ENCODE measurements around the gene LSM2.
"Not testable (repeated sequence)": the region's sequence is repeated elsewhere in the genome, so short reads cannot be mapped to it uniquely, and the experiment has no call there.

The LSM2 gene

GRCh38 chr6:31836047-31836473 lies 29.3 kb upstream of the LSM2 start:
- Mint-ChIP-seq H3K4me3 (peak overlapping the region; percentile 98), H3K4me1 (peaks cover 62% of the 10 kb centered on the region), H3K36me3 (peaks cover 50% of the 10 kb centered on the region), H3K27ac (peak overlapping the region; percentile 94), H3K9me3 (no peaks in the 10 kb centered on the region), H3K27me3 (no peaks in the 10 kb centered on the region)
- CTCF ChIA-PET: interaction anchor here (1.2 to 1.6 kb wide), 2 partner anchors 9 to 27 kb away, joined by 3 to 4 read pairs; partner anchors contain the start of genes HSPA1B and NEU1
- no peak for DNase-seq

- CTCF ChIA-PET: interaction anchor here (0.6 to 1.6 kb wide), 3 partner anchors 28 to 1132 kb away, joined by 3 to 4 read pairs (median 3); partner anchors contain the start of gene NEU1
- peaks cover 44% of the 10 kb centered on the region for H3K36me3 Mint-ChIP-seq
- H3K4me1 Mint-ChIP-seq: peaks cover 64% of the 10 kb centered on the region
These were observed 27.8 kb upstream of the LSM2 start for GRCh38 chr6:31834367-31835250.

GRCh38 chr6:31831350-31832215 lies 24.8 kb upstream of the LSM2 start:
- peaks cover 44% of the 10 kb centered on the region for H3K4me1 Mint-ChIP-seq
- no peak for DNase-seq
- peak overlapping the region; percentile 93 for H3K27ac Mint-ChIP-seq
- H3K9me3 Mint-ChIP-seq: no peaks in the 10 kb centered on the region
- peak overlapping the region; percentile 98 for H3K4me3 Mint-ChIP-seq
- CTCF ChIA-PET: interaction anchor here (0.7 to 2.4 kb wide), 9 partner anchors 26 to 234 kb away, joined by 3 to 13 read pairs (median 4); partner anchors contain the start of genes DDAH2 and NEU1
- no peaks in the 10 kb centered on the region for H3K27me3 Mint-ChIP-seq
- peaks cover 24% of the 10 kb centered on the region for H3K36me3 Mint-ChIP-seq

More at GRCh38 chr6:31834367-31835250, 27.8 kb upstream of the LSM2 start:
- peak overlapping the region; percentile 94 for H3K27ac Mint-ChIP-seq
- peak overlapping the region; percentile 98 for H3K4me3 Mint-ChIP-seq
- no peaks in the 10 kb centered on the region for H3K27me3 Mint-ChIP-seq
- peak; percentile 85 for DNase-seq
- no peaks in the 10 kb centered on the region for H3K9me3 Mint-ChIP-seq

GRCh38 chr6:31830886-31831335 lies 24.1 kb upstream of the LSM2 start:
- H3K9me3 Mint-ChIP-seq: no peaks in the 10 kb centered on the region
- peaks cover 42% of the 10 kb centered on the region for H3K4me1 Mint-ChIP-seq
- H3K4me3 Mint-ChIP-seq: peak overlapping the region; percentile 98
- DNase-seq: no peak
- peaks cover 17% of the 10 kb centered on the region for H3K36me3 Mint-ChIP-seq
- no peaks in the 10 kb centered on the region for H3K27me3 Mint-ChIP-seq
- peak overlapping the region; percentile 93 for H3K27ac Mint-ChIP-seq
- CTCF ChIA-PET: interaction anchor here (0.6 to 2.4 kb wide), 12 partner anchors 25 to 233 kb away, joined by 3 to 13 read pairs (median 4); partner anchors contain the start of genes DDAH2, LY6G5C and NEU1

GRCh38 chr6:31829633-31830283 lies 23.0 kb upstream of the LSM2 start:
- Mint-ChIP-seq H3K9me3 (no peaks in the 10 kb centered on the region), H3K4me3 (peak overlapping the region; percentile 98), H3K4me1 (peaks cover 48% of the 10 kb centered on the region), H3K27ac (peak overlapping the region; percentile 93), H3K27me3 (no peaks in the 10 kb centered on the region), H3K36me3 (peaks cover 10% of the 10 kb centered on the region)
- no peak for DNase-seq
- CTCF ChIA-PET: interaction anchor here (0.6 to 2.4 kb wide), 12 partner anchors 12 to 280 kb away, joined by 3 to 13 read pairs (median 4); partner anchors contain the start of genes C6orf47, DDAH2, HSPA1A and HSPA1L

- DNase-seq: peak; percentile 98
- peaks cover 55% of the 10 kb centered on the region for H3K4me1 Mint-ChIP-seq
- no peaks in the 10 kb centered on the region for H3K27me3 Mint-ChIP-seq
- peak within 1 kb of the TSS; percentile 98 for H3K27ac Mint-ChIP-seq
- H3K4me3 Mint-ChIP-seq: peak within 1 kb of the TSS; percentile 81
- peaks cover 8% of the 10 kb centered on the region for H3K36me3 Mint-ChIP-seq
- H3K9me3 Mint-ChIP-seq: no peaks in the 10 kb centered on the region
- CTCF ChIA-PET: interaction anchor here (0.7 to 1.3 kb wide), 5 partner anchors 9 to 146 kb away, joined by 3 to 7 read pairs (median 4); partner anchors contain the start of genes DDAH2, LY6G5C and VARS1
These were observed 20.7 kb upstream of the LSM2 start, which contains the start of gene HSPA1B for GRCh38 chr6:31827286-31828079. HSPA1B (plus strand) TSS chr6:31827738; CDS start chr6:31827951, 213 bp downstream.

- no peaks in the 10 kb centered on the region for H3K9me3 Mint-ChIP-seq
- DNase-seq: no peak
- CTCF ChIA-PET: interaction anchor here (0.7 to 1.3 kb wide), 7 partner anchors 9 to 103 kb away, joined by 3 to 7 read pairs (median 4); partner anchors contain the start of genes DDAH2 and VARS1
- H3K36me3 Mint-ChIP-seq: peaks cover 10% of the 10 kb centered on the region
- H3K27ac Mint-ChIP-seq: peak overlapping the region; percentile 98
- H3K4me1 Mint-ChIP-seq: peaks cover 59% of the 10 kb centered on the region
- H3K27me3 Mint-ChIP-seq: no peaks in the 10 kb centered on the region
- H3K4me3 Mint-ChIP-seq: peak overlapping the region; percentile 81
These were observed 20.1 kb upstream of the LSM2 start for GRCh38 chr6:31826793-31827285.

GRCh38 chr6:31825553-31825952 lies 18.8 kb upstream of the LSM2 start:
- no peak for DNase-seq
- Mint-ChIP-seq H3K27me3 (no peaks in the 10 kb centered on the region), H3K27ac (peak overlapping the region; percentile 98), H3K36me3 (peaks cover 7% of the 10 kb centered on the region), H3K4me1 (peaks cover 57% of the 10 kb centered on the region), H3K9me3 (no peaks in the 10 kb centered on the region), H3K4me3 (peak overlapping the region; percentile 81)
- CTCF ChIA-PET: no interaction called here

GRCh38 chr6:31823592-31824196 lies 16.9 kb upstream of the LSM2 start:
- H3K36me3 Mint-ChIP-seq, DNase-seq, H3K27ac Mint-ChIP-seq, H3K9me3 Mint-ChIP-seq, H3K4me3 Mint-ChIP-seq, H3K27me3 Mint-ChIP-seq: not testable (repeated sequence)
- CTCF ChIA-PET: interaction anchor here (1.0 to 1.2 kb wide), 2 partner anchors 12 to 54 kb away, joined by 3 to 4 read pairs; no protein-coding TSS in a partner anchor
- peaks cover 66% of the 10 kb centered on the region for H3K4me1 Mint-ChIP-seq

GRCh38 chr6:31822036-31822821 lies 15.5 kb upstream of the LSM2 start:
- Mint-ChIP-seq H3K9me3 (no peaks in the 10 kb centered on the region), H3K4me1 (peaks cover 78% of the 10 kb centered on the region), H3K4me3 (peak overlapping the region; percentile 99), H3K27ac (peak overlapping the region; percentile 96), H3K27me3 (no peaks in the 10 kb centered on the region), H3K36me3 (peaks cover 16% of the 10 kb centered on the region)
- CTCF ChIA-PET: interaction anchor here (0.7 to 1.6 kb wide), 2 partner anchors 44 to 52 kb away, joined by 4 to 5 read pairs; no protein-coding TSS in a partner anchor
- peak; percentile 67 for DNase-seq

GRCh38 chr6:31821301-31822035 lies 14.7 kb upstream of the LSM2 start:
- Mint-ChIP-seq H3K27ac (peak overlapping the region; percentile 96), H3K27me3 (no peaks in the 10 kb centered on the region), H3K4me3 (peak overlapping the region; percentile 99), H3K36me3 (peaks cover 16% of the 10 kb centered on the region), H3K4me1 (peaks cover 70% of the 10 kb centered on the region), H3K9me3 (no peaks in the 10 kb centered on the region)
- CTCF ChIA-PET: interaction anchor here (0.7 to 1.6 kb wide), 2 partner anchors 44 to 52 kb away, joined by 4 to 5 read pairs; no protein-coding TSS in a partner anchor
- peak; percentile 55 for DNase-seq
